PC-3 (cell line): Measurements from ENCODE around the gene ZNF121. TPM values are rescaled to one million over a fixed set of nuclear protein-coding genes. Genes with fewer than 3 reads are reported as not detected.
"Not testable (repeated sequence)": the region's sequence is repeated elsewhere in the genome, so short reads cannot be mapped to it uniquely, and the experiment has no call there.

Experiments used
- ATAC-seq: fragments of 200-7000 bp; cut with Tn5 transposase; 2 replicates; pipeline ENCODE4 v1.9.1; 2020; ENCODE audit warnings: mild to moderate bottlenecking, moderate library complexity
- BruUV-seq: library from RNA; stranded (reverse); fragments of 400-500 nt; replicated peaks from 2 replicates; lab custom pipeline; 2021; lab: Mats Ljungman, UMichigan
- CTCF ChIA-PET: fragments of 300-600 bp; sonication (Branson Sonifier 250); formaldehyde crosslinking; loops from one replicate; lab custom pipeline; 2022; ENCODE audit warnings: antibody characterized with exemption; lab: Charles Lee
- POLR2A ChIA-PET: fragments of 300-600 bp; sonication (Branson Sonifier 250); formaldehyde crosslinking; loops from one replicate; lab custom pipeline; 2022; ENCODE audit warnings: antibody characterized with exemption; ENCODE audit not compliant: unreplicated experiment; lab: Charles Lee
- DNase-seq: peaks from one replicate; pipeline ENCODE4 v3.0.0-alpha.2; 2015
- H2AFZ ChIP-seq: fragments of 300-600 bp; sonication (generic); 2 replicates; pipeline ENCODE4 v1.6.0; 2016; ENCODE audit warnings: antibody characterized with exemption, low read length
- H3F3A ChIP-seq: fragments of 300-600 bp; sonication (generic); one replicate; pipeline ENCODE4 v1.6.0; 2017; ENCODE audit warnings: antibody characterized with exemption, low read length, control low read depth, mild to moderate bottlenecking; ENCODE audit not compliant: unreplicated experiment
- H3K27ac ChIP-seq: fragments of 300-600 bp; sonication (generic); 2 replicates; pipeline ENCODE4 v1.5.1; 2016; ENCODE audit warnings: mild to moderate bottlenecking, low read length
- H3K27me3 ChIP-seq: fragments of 300-600 bp; sonication (generic); 2 replicates; pipeline ENCODE4 v1.6.1; 2016; ENCODE audit warnings: low read length, mixed read lengths
- H3K36me3 ChIP-seq: fragments of 300-600 bp; sonication (generic); 2 replicates; pipeline ENCODE4 v1.6.1; 2016; ENCODE audit warnings: low read depth, mixed run types, low read length, mixed read lengths
- H3K4me1 ChIP-seq: fragments of 300-600 bp; sonication (generic); 2 replicates; pipeline ENCODE4 v1.5.1; 2016; ENCODE audit warnings: low read length; ENCODE audit not compliant: insufficient read depth
- H3K4me2 ChIP-seq: fragments of 300-600 bp; sonication (generic); 2 replicates; pipeline ENCODE4 v1.6.0; 2016; ENCODE audit warnings: low read length
- H3K4me3 ChIP-seq: fragments of 300-600 bp; sonication (generic); 2 replicates; pipeline ENCODE4 v1.5.1; 2016; ENCODE audit warnings: mild to moderate bottlenecking, low read length, mixed read lengths
- H3K79me2 ChIP-seq: fragments of 300-600 bp; sonication (generic); 2 replicates; pipeline ENCODE4 v1.6.1; 2017; ENCODE audit warnings: low read length, mixed read lengths
- H3K9ac ChIP-seq: fragments of 300-600 bp; sonication (generic); 2 replicates; pipeline ENCODE4 v1.6.0; 2016; ENCODE audit warnings: mild to moderate bottlenecking, low read length
- H3K9me2 ChIP-seq: fragments of 300-600 bp; sonication (generic); replicated peaks from 2 replicates; pipeline ENCODE4 v1.6.1; 2016; ENCODE audit warnings: mixed run types, low read length, mixed read lengths
- H3K9me3 ChIP-seq: fragments of 300-600 bp; sonication (generic); 2 replicates; pipeline ENCODE4 v1.6.1; 2016; ENCODE audit warnings: low read length, mixed read lengths
- H4K20me1 ChIP-seq: fragments of 300-600 bp; sonication (generic); 2 replicates; pipeline ENCODE4 v1.6.1; 2016; ENCODE audit warnings: low read length, mixed read lengths
- EZH2 ChIP-seq: fragments of 300-600 bp; sonication (generic); IDR thresholded peaks from one replicate; pipeline ENCODE4 v1.6.1; 2017; ENCODE audit warnings: antibody characterized with exemption, mild to moderate bottlenecking, low read length; ENCODE audit not compliant: unreplicated experiment
- EZH2phosphoT487 ChIP-seq: fragments of 300-600 bp; sonication (generic); IDR thresholded peaks from 2 replicates; pipeline ENCODE4 v1.6.1; 2018; ENCODE audit warnings: mild to moderate bottlenecking, antibody characterized with exemption, low read length, borderline replicate concordance
- intact Hi-C: fragments of 100-400 bp; cut with micrococcal nuclease; formaldehyde crosslinking; loops from 2 replicates; pipeline ENCODE4 v1.9.0; 2023
- total RNA-seq: library from RNA; depleted of rRNA; stranded (reverse); fragments of >200 nt; gene quantifications from 2 replicates; pipeline ENCODE4 v1.2.3, GENCODE V29; 2014
- TF ChIP-seq, protein P1 (sequence below): fragments of 300-600 bp; sonication (generic); conservative IDR thresholded peaks from 2 replicates; pipeline ENCODE4 v1.5.1; 2017; ENCODE audit warnings: antibody characterized with exemption, low read depth, mild to moderate bottlenecking, low read length

ZNF121 gene
- total RNA-seq, 1 experiment from 2014 or later: 65.6 TPM

DNA sequence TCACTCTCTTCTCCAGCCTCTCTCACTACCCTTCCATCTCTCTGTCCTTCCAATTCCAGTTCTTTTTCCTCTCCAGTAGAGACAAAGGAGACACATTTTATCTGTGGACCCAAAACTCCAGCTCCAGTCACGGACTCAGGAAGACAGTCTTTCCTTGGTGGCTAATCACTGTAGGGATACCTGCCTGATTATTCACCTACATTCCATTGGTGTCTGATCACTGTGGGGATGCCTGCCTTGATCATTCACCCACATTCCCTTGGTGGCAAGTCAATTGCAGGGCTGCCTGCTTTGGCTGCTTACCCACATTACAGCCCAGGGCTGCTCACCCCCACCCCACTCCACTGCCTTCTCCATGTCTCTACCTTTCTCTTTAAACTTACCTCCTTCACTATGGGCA, 44.4 kb downstream of the ZNF121 start:
- H3K4me2 ChIP-seq, H3K27ac ChIP-seq: not testable (repeated sequence)
- DNase-seq: peak; percentile 42

DNA sequence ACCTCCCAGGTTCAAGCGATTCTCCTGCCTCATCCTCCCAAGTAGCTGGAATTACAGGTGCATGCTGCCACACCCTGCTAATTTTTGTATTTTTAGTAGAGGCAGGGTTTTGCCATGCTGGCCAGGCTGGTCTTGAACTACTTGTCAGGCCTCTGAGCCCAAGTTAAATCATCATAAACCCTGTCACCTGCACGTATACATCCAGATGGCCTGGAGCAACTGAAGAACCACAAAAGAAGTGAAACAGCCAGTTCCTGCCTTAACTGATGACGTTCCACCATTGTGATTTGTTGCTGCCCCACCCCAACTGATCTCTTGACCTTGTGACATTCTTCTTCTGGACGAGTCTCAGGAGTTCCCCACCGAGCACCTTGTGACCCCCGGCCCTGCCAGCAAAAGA, 45.1 kb downstream of the ZNF121 start:
- POLR2A ChIA-PET, H3K9ac ChIP-seq, BruUV-seq, H3K27me3 ChIP-seq, intact Hi-C loops, H3F3A ChIP-seq, H3K4me2 ChIP-seq, H3K9me2 ChIP-seq, H3K4me1 ChIP-seq, H4K20me1 ChIP-seq, ATAC-seq, H2AFZ ChIP-seq, CTCF ChIA-PET, DNase-seq, H3K27ac ChIP-seq: not testable (repeated sequence)
- H3K9me3 ChIP-seq: peaks cover 18% of the 10 kb centered on the region; the same call in 1 of the 2 replicates
- H3K79me2 ChIP-seq: peaks cover 22% of the 10 kb centered on the region
- H3K36me3 ChIP-seq: peaks cover 27% of the 10 kb centered on the region
- peak overlapping the region; percentile 84; the same call in 1 of the 2 replicates for H3K4me3 ChIP-seq

More for the DNA sequence above, 44.4 kb downstream of the ZNF121 start:
- intact Hi-C loops, H3K4me1 ChIP-seq, ATAC-seq, H3K27me3 ChIP-seq, POLR2A ChIA-PET, H2AFZ ChIP-seq, H3K9me2 ChIP-seq, BruUV-seq, CTCF ChIA-PET, H3K9ac ChIP-seq, H4K20me1 ChIP-seq, H3F3A ChIP-seq, H3K4me3 ChIP-seq: not testable (repeated sequence)
- H3K36me3 ChIP-seq: peaks cover 19% of the 10 kb centered on the region
- peaks cover 22% of the 10 kb centered on the region for H3K79me2 ChIP-seq
- peaks cover 13% of the 10 kb centered on the region; the same call in 1 of the 2 replicates for H3K9me3 ChIP-seq

DNA sequence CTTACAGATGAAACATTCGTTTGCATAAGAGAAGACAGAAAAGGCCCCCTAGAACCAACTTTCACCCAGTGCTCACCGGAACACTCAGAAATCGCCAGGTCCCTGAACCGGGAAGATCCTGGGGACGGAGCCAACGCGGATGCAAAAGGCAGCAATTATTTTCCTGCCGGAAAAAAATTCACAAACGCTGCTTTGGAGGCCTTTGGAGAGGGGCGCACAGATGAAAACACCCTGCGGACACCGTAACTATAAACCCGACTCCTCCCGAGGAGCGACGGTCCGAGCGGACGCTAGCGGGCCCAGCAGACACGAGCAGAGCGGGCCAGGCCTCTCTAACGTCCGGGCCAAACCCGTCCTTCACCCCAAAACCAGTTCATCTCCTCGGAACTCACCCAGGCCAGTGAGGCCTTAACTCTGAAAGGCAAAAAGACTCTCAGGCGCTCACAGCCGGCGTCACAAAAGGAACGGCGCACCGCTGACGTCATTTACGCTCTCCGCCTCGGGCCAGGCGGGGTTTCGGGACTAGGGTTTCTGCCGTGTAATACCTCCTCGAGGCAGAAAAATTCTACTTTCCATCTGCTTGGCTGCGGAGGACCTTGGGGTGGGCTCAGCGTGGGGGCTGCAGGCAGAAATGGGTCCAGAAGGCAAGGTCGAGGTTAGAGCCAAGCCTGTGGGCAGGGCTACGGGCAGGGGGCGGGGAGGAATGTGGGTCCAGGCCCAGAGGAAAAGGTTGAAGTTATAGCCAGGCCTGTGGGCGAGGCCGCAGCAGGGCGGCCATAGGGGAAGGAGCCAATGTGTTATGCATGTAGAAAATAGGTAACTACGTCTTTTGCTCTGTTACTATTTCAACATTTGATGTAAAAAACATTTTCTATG, 45.9 kb downstream of the ZNF121 start, which contains the start of gene ZNF426:
Gene ZNF426, minus strand, starts transcription at position 463 of the 876 bp plus-strand sequence. CDS start 2,413 bp downstream, outside the sequence.
- Histone ChIP-seq H3K27me3 (no peaks in the 10 kb centered on the region), H3K9me2 (no peaks in the 10 kb centered on the region), H3K36me3 (peaks cover 34% of the 10 kb centered on the region), H4K20me1 (no peaks in the 10 kb centered on the region), H3K79me2 (peaks cover 22% of the 10 kb centered on the region), H3K9me3 (peaks cover 24% of the 10 kb centered on the region), H3K27ac (peak within 1 kb of the TSS; percentile 75), H3K9ac (peak within 1 kb of the TSS; percentile 86), H2AFZ (peak within 1 kb of the TSS; percentile 98), H3K4me1 (peaks cover 4% of the 10 kb centered on the region; the same call in 1 of the 2 replicates), H3F3A (no peaks in the 10 kb centered on the region), H3K4me2 (peak within 1 kb of the TSS; percentile 82), H3K4me3 (peak within 1 kb of the TSS; percentile 84)
- ChIA-PET POLR2A (no interaction called here), CTCF (no interaction called here)
- intact Hi-C loops: no loop called here
- TF ChIP-seq EZH2 (no peak), EZH2phosphoT487 (no peak)
- DNase-seq (peak; percentile 89), ATAC-seq (peak; percentile 93)
- TSS peak; percentile 87 for BruUV-seq

DNA sequence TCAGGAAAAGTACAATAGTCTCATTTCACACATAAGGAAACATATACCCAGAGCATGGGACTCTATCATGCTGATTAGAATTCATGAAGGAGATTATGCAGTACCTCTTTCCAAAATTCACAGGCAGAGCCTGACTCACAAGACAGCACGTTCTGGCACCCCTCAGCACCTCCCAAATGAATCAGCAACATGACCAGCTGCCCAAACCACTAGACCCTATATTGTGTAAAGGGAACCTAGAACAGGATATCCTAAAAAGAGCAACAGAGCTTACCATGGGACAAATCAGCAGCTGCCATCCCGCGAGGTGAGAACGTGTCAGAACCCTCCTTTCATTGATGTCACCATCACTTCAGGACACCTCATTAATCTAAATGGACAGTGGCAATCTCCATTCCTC, 48.4 kb downstream of the ZNF121 start:
- Histone ChIP-seq H3K4me2 (no peak overlapping the region), H3K79me2 (peaks cover 22% of the 10 kb centered on the region), H3K9ac (no peak overlapping the region), H2AFZ (no peak overlapping the region), H3K36me3 (peaks cover 59% of the 10 kb centered on the region), H3K27me3 (no peaks in the 10 kb centered on the region), H3K9me3 (peaks cover 41% of the 10 kb centered on the region), H3K4me1 (peaks cover 10% of the 10 kb centered on the region; the same call in 1 of the 2 replicates), H3F3A (no peaks in the 10 kb centered on the region), H3K9me2 (no peaks in the 10 kb centered on the region), H4K20me1 (no peaks in the 10 kb centered on the region), H3K4me3 (peak overlapping the region; percentile 2; the same call in 1 of the 2 replicates), H3K27ac (no peak overlapping the region)
- intact Hi-C loops: no loop called here
- ChIA-PET POLR2A (no interaction called here), CTCF (no interaction called here)
- no peak for ATAC-seq
- DNase-seq: no peak
- BruUV-seq: no TSS peak
- TF ChIP-seq EZH2phosphoT487: no peak
- TF ChIP-seq EZH2: no peak
- TF ChIP-seq, protein P1, sequence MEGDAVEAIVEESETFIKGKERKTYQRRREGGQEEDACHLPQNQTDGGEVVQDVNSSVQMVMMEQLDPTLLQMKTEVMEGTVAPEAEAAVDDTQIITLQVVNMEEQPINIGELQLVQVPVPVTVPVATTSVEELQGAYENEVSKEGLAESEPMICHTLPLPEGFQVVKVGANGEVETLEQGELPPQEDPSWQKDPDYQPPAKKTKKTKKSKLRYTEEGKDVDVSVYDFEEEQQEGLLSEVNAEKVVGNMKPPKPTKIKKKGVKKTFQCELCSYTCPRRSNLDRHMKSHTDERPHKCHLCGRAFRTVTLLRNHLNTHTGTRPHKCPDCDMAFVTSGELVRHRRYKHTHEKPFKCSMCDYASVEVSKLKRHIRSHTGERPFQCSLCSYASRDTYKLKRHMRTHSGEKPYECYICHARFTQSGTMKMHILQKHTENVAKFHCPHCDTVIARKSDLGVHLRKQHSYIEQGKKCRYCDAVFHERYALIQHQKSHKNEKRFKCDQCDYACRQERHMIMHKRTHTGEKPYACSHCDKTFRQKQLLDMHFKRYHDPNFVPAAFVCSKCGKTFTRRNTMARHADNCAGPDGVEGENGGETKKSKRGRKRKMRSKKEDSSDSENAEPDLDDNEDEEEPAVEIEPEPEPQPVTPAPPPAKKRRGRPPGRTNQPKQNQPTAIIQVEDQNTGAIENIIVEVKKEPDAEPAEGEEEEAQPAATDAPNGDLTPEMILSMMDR: no peak
